K562 (cell line): ENCODE data around the gene MRPL22. TPM values are rescaled to one million over a fixed set of nuclear protein-coding genes. Genes with fewer than 3 reads are reported as not detected.

Source experiments
- polyA plus RNA-seq, 8 experiments: library from polyadenylated mRNA; depleted of rRNA in 4 of 8; stranded (reverse) in 5 of 8; unstranded in 3 of 8; fragments of >200 nt; fragmentation: Nextera tagmentation in 2 of 8; fragmentation: Illumina TruSeq in 1 of 8; extraction: Ambion mirVana in 2 of 8; extraction: Trizol in 1 of 8; gene quantifications; 2 replicates each; pipeline versions ENCODE4 v1.2.1 to v1.2.3, GENCODE V29; 2011 to 2014; ENCODE audit warnings: inconsistent platforms in 1 of 8, missing spikeins in 1 of 8
- total RNA-seq, 7 experiments: library from RNA; depleted of rRNA in 6 of 7; stranded (reverse); fragments of >200 nt in 6 of 7; fragmentation: Illumina TruSeq in 2 of 7; extraction: Trizol in 2 of 7; gene quantifications; 2 replicates each; pipeline versions ENCODE4 v1.2.1 to v1.2.3, GENCODE V29; 2011 to 2021; ENCODE audit warnings: low replicate concordance in 1 of 7

The MRPL22 gene
- total and polyA plus RNA-seq, 9 of the 15 experiments (the other 6 are each of a cell fraction or from before 2014, with no cell fraction given), result 41.1 to 424 (median 102) TPM

Other genes with a start within 250 kb of the MRPL22 start
- gene LARP1, start 185.7 kb upstream of the MRPL22 start, total RNA-seq (2014; rRNA removed), result 80.4 and 108 TPM in 2 replicates
- gene LARP1, start 185.7 kb upstream of the MRPL22 start, total RNA-seq (2014; rRNA removed; fragmentation: Illumina TruSeq; extraction: Trizol), result 103 and 123 TPM in 2 replicates
- gene LARP1, start 185.7 kb upstream of the MRPL22 start, total RNA-seq (2015; rRNA removed; fragmentation: Illumina TruSeq; extraction: Trizol), result 92.0 and 99.1 TPM in 2 replicates
- 267 and 300 TPM in 2 replicates for gene LARP1, start 185.7 kb upstream of the MRPL22 start, total RNA-seq (2021)
- 74.2 and 82.6 TPM in 2 replicates for gene LARP1, start 185.7 kb upstream of the MRPL22 start, polyA plus RNA-seq (2011; rRNA removed)
- gene LARP1, start 185.7 kb upstream of the MRPL22 start, polyA plus RNA-seq (2014; fragmentation: Illumina TruSeq; extraction: Trizol), result 184 and 201 TPM in 2 replicates
- gene LARP1, start 185.7 kb upstream of the MRPL22 start, polyA plus RNA-seq (2014; fragmentation: Nextera tagmentation; extraction: Ambion mirVana), result 10 to 100 TPM; 22.6 to 54.7 TPM
- gene LARP1, start 185.7 kb upstream of the MRPL22 start, polyA plus RNA-seq (2014; rRNA removed), result 113 and 114 TPM in 2 replicates
- 9.8 and 12.1 TPM in 2 replicates for gene FAXDC2, start 90.5 kb upstream of the MRPL22 start, total RNA-seq (2014; rRNA removed)
- gene FAXDC2, start 90.5 kb upstream of the MRPL22 start, total RNA-seq (2014; rRNA removed; fragmentation: Illumina TruSeq; extraction: Trizol), result 14.3 and 16.2 TPM in 2 replicates
- 6.2 and 7.4 TPM in 2 replicates for gene FAXDC2, start 90.5 kb upstream of the MRPL22 start, total RNA-seq (2015; rRNA removed; fragmentation: Illumina TruSeq; extraction: Trizol)
- 12.0 and 13.1 TPM in 2 replicates for gene FAXDC2, start 90.5 kb upstream of the MRPL22 start, total RNA-seq (2021)
- gene FAXDC2, start 90.5 kb upstream of the MRPL22 start, polyA plus RNA-seq (2011; rRNA removed), result 21.4 and 24.0 TPM in 2 replicates
- 23.7 and 30.0 TPM in 2 replicates for gene FAXDC2, start 90.5 kb upstream of the MRPL22 start, polyA plus RNA-seq (2014; fragmentation: Illumina TruSeq; extraction: Trizol)
- 1 to 10 TPM; 2.4 to 3.5 TPM for gene FAXDC2, start 90.5 kb upstream of the MRPL22 start, polyA plus RNA-seq (2014; fragmentation: Nextera tagmentation; extraction: Ambion mirVana)
- gene FAXDC2, start 90.5 kb upstream of the MRPL22 start, polyA plus RNA-seq (2014; rRNA removed), result 9.9 and 13.8 TPM in 2 replicates
- gene CNOT8, start 82.4 kb upstream of the MRPL22 start, total RNA-seq (2014; rRNA removed), result 52.6 and 55.4 TPM in 2 replicates
- gene CNOT8, start 82.4 kb upstream of the MRPL22 start, total RNA-seq (2014; rRNA removed; fragmentation: Illumina TruSeq; extraction: Trizol), result 53.6 and 64.3 TPM in 2 replicates
- gene CNOT8, start 82.4 kb upstream of the MRPL22 start, total RNA-seq (2015; rRNA removed; fragmentation: Illumina TruSeq; extraction: Trizol), result 40.2 and 42.0 TPM in 2 replicates
- gene CNOT8, start 82.4 kb upstream of the MRPL22 start, total RNA-seq (2021), result 47.7 and 51.8 TPM in 2 replicates
- 67.7 and 68.9 TPM in 2 replicates for gene CNOT8, start 82.4 kb upstream of the MRPL22 start, polyA plus RNA-seq (2011; rRNA removed)
- 56.6 and 60.5 TPM in 2 replicates for gene CNOT8, start 82.4 kb upstream of the MRPL22 start, polyA plus RNA-seq (2014; fragmentation: Illumina TruSeq; extraction: Trizol)
- gene CNOT8, start 82.4 kb upstream of the MRPL22 start, polyA plus RNA-seq (2014; fragmentation: Nextera tagmentation; extraction: Ambion mirVana), result 10 to 100 TPM; 15.2 to 17.5 TPM
- gene CNOT8, start 82.4 kb upstream of the MRPL22 start, polyA plus RNA-seq (2014; rRNA removed), result 49.7 and 52.1 TPM in 2 replicates
- gene GEMIN5, start 2.9 kb upstream of the MRPL22 start, total RNA-seq (2014; rRNA removed), result 34.7 and 46.8 TPM in 2 replicates
- gene GEMIN5, start 2.9 kb upstream of the MRPL22 start, total RNA-seq (2014; rRNA removed; fragmentation: Illumina TruSeq; extraction: Trizol), result 38.9 and 41.7 TPM in 2 replicates
- gene GEMIN5, start 2.9 kb upstream of the MRPL22 start, total RNA-seq (2015; rRNA removed; fragmentation: Illumina TruSeq; extraction: Trizol), result 46.9 and 48.2 TPM in 2 replicates
- gene GEMIN5, start 2.9 kb upstream of the MRPL22 start, total RNA-seq (2021), result 41.3 and 44.4 TPM in 2 replicates
- gene GEMIN5, start 2.9 kb upstream of the MRPL22 start, polyA plus RNA-seq (2011; rRNA removed), result 15.1 and 19.8 TPM in 2 replicates
- gene GEMIN5, start 2.9 kb upstream of the MRPL22 start, polyA plus RNA-seq (2014; fragmentation: Illumina TruSeq; extraction: Trizol), result 28.4 and 36.8 TPM in 2 replicates
- gene GEMIN5, start 2.9 kb upstream of the MRPL22 start, polyA plus RNA-seq (2014; fragmentation: Nextera tagmentation; extraction: Ambion mirVana), result 10 to 100 TPM; 10.3 to 15.0 TPM
- 19.9 and 22.6 TPM in 2 replicates for gene GEMIN5, start 2.9 kb upstream of the MRPL22 start, polyA plus RNA-seq (2014; rRNA removed)
- gene KIF4B, start 72.7 kb downstream of the MRPL22 start, total RNA-seq (2014; rRNA removed), result 0.04 and 0.05 TPM in 2 replicates
- 0.06 and 0.07 TPM in 2 replicates for gene KIF4B, start 72.7 kb downstream of the MRPL22 start, total RNA-seq (2014; rRNA removed; fragmentation: Illumina TruSeq; extraction: Trizol)
- 0.07 and 0.08 TPM in 2 replicates for gene KIF4B, start 72.7 kb downstream of the MRPL22 start, total RNA-seq (2015; rRNA removed; fragmentation: Illumina TruSeq; extraction: Trizol)
- 0.07 TPM in 1 of 2 replicates, not detected in the other for gene KIF4B, start 72.7 kb downstream of the MRPL22 start, total RNA-seq (2021)
- 0.06 and 0.07 TPM in 2 replicates for gene KIF4B, start 72.7 kb downstream of the MRPL22 start, polyA plus RNA-seq (2011; rRNA removed)
- gene KIF4B, start 72.7 kb downstream of the MRPL22 start, polyA plus RNA-seq (2014; fragmentation: Illumina TruSeq; extraction: Trizol), result 0.03 and 0.09 TPM in 2 replicates
- gene KIF4B, start 72.7 kb downstream of the MRPL22 start, polyA plus RNA-seq (2014; fragmentation: Nextera tagmentation; extraction: Ambion mirVana), result under 1 TPM in 1 of 2 experiments, not detected in 1; 0.01 TPM
- gene KIF4B, start 72.7 kb downstream of the MRPL22 start, polyA plus RNA-seq (2014; rRNA removed), result not detected in 2 replicates